Uterus (tissue), 4 donors: ENCODE results near the gene ADGRD1. TPM values are rescaled to one million over a fixed set of nuclear protein-coding genes. Genes with fewer than 3 reads are reported as not detected.
"Not testable (repeated sequence)": the region's sequence is repeated elsewhere in the genome, so short reads cannot be mapped to it uniquely, and the experiment has no call there.

ENCODE experiments used
- DNase-seq, 2 donors: peaks; one replicate each; pipeline ENCODE4 v3.0.0-alpha.2; 2019 to 2020
- H3K27ac ChIP-seq, 2 donors: fragments of 200-600 bp; sonication (generic); 1 replicate in 1 of 2; 2 replicates in 1 of 2; pipeline ENCODE4 v1.5.1; 2016 to 2018
- H3K27me3 ChIP-seq, 2 donors: fragments of 200-600 bp; sonication (generic); one replicate each; pipeline ENCODE4 v1.5.1; 2018 to 2019; ENCODE audit warnings: control low read depth in 1 of 2
- H3K36me3 ChIP-seq, 2 donors: fragments of 200-600 bp; sonication (generic); one replicate each; pipeline ENCODE4 v1.5.1; 2019; ENCODE audit warnings: control low read depth in 1 of 2
- H3K4me1 ChIP-seq, 2 donors: fragments of 200-600 bp; sonication (generic); one replicate each; pipeline ENCODE4 v1.5.1; 2018 to 2019; ENCODE audit warnings: control low read depth in 1 of 2
- H3K4me3 ChIP-seq, 2 donors: fragments of 200-600 bp; sonication (generic); 1 replicate in 1 of 2; 2 replicates in 1 of 2; pipeline ENCODE4 v1.5.1; 2018 to 2019; ENCODE audit warnings: mild to moderate bottlenecking in 1 of 2
- H3K9me3 ChIP-seq, 2 donors: fragments of 200-600 bp; sonication (generic); one replicate each; pipeline ENCODE4 v1.5.1; 2019; ENCODE audit warnings: control low read depth in 1 of 2
- CTCF ChIP-seq, 4 experiments: fragments of 200-600 bp in 2 of 4; fragments of 450-650 bp in 2 of 4; sonication (generic) in 2 of 4; IDR thresholded peaks; one replicate each; pipeline ENCODE4 v1.5.1; 2016 to 2019; ENCODE audit warnings: antibody characterized with exemption in 4 of 4, mild to moderate bottlenecking in 2 of 4, moderate library complexity in 1 of 4
- POLR2A ChIP-seq, 2 donors: fragments of 450-650 bp; IDR thresholded peaks; one replicate each; pipeline ENCODE4 v1.6.1; 2016; ENCODE audit warnings: antibody characterized with exemption in 2 of 2, mild to moderate bottlenecking in 1 of 2, moderate library complexity in 1 of 2
- intact Hi-C: fragments of 100-400 bp; cut with DNase I; formaldehyde crosslinking; loops from one replicate; pipeline ENCODE4 v1.15.1; 2023; ENCODE audit warnings: low total_unique reads
- total RNA-seq, 4 donors: library from RNA; depleted of rRNA in 3 of 4; stranded (reverse); fragments of >200 nt in 3 of 4; gene quantifications; one replicate each; pipeline versions ENCODE4 v1.1.0 to v1.2.4, GENCODE V29; 2014 to 2023
- donor health status: DM: yes; HTN: yes; CAD: no.

The ADGRD1 gene
- total RNA-seq, 4 donors from 2014 or later = 13.5 to 89.9 (median 33.7) TPM

GRCh38 chr12:131124487-131125280 lies 171.0 kb downstream of the ADGRD1 start:
- TF ChIP-seq CTCF (IDR thresholded peaks at IDR 0.05) = no peak
- TF ChIP-seq POLR2A (IDR thresholded peaks at IDR 0.05) = no peak
- DNase-seq = no peak

GRCh38 chr12:131126662-131127173 lies 173.0 kb downstream of the ADGRD1 start:
- TF ChIP-seq POLR2A (IDR thresholded peaks at IDR 0.05) (no peak), CTCF (IDR thresholded peaks at IDR 0.05) (no peak)
- Histone ChIP-seq H3K27me3 (no peaks in the 10 kb centered on the region), H3K36me3 (no peaks in the 10 kb centered on the region), H3K4me1 (peaks cover under 1 to 1% of the 10 kb centered on the region in 2 donors), H3K27ac (no peak overlapping the region), H3K9me3 (no peaks in the 10 kb centered on the region), H3K4me3 (no peak overlapping the region)
- intact Hi-C loops = no loop called here
- DNase-seq = no peak

More at GRCh38 chr12:131124487-131125280, 171.0 kb downstream of the ADGRD1 start:
- no peak overlapping the region for H3K27ac ChIP-seq
- H3K36me3 ChIP-seq = no peaks in the 10 kb centered on the region
- H3K4me3 ChIP-seq = no peak overlapping the region
- intact Hi-C loops = no loop called here
- no peaks in the 10 kb centered on the region for H3K27me3 ChIP-seq
- H3K4me1 ChIP-seq = no peaks in the 10 kb centered on the region
- no peaks in the 10 kb centered on the region for H3K9me3 ChIP-seq

DNA sequence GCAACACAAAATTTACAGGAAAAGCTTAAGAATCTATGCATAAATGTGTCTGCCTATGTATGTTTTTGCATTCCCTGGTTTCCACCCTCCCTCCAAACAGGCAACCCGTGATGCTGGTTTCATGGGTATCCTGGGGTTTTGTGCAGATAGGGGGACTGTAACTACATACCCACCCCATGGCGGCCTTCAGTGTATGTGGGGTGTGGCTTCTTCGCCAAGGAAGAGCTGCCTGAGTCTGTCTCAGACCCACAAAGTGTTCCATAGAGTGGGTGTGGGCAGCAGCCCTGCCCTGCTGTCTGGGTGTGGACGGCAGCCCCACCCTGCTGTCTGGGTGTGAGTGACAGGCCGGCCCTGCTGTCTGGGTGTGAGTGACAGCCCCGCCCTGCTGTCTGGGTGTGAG lies 174.8 kb downstream of the ADGRD1 start:
- DNase-seq = no peak
- Histone ChIP-seq H3K27me3 (no peaks in the 10 kb centered on the region), H3K27ac (no peak overlapping the region), H3K9me3 (no peaks in the 10 kb centered on the region), H3K4me1 (peaks cover 6 to 7% of the 10 kb centered on the region in 2 donors), H3K4me3 (no peak overlapping the region), H3K36me3 (no peaks in the 10 kb centered on the region)
- no peak for TF ChIP-seq POLR2A (IDR thresholded peaks at IDR 0.05)
- TF ChIP-seq CTCF (IDR thresholded peaks at IDR 0.05) = no peak
- intact Hi-C loops = no loop called here

- DNase-seq, H3K27ac ChIP-seq, H3K4me1 ChIP-seq, H3K27me3 ChIP-seq, H3K9me3 ChIP-seq, H3K4me3 ChIP-seq, intact Hi-C loops, H3K36me3 ChIP-seq: not testable (repeated sequence)
Observed at GRCh38 chr12:131128966-131129619, 175.4 kb downstream of the ADGRD1 start.

DNA sequence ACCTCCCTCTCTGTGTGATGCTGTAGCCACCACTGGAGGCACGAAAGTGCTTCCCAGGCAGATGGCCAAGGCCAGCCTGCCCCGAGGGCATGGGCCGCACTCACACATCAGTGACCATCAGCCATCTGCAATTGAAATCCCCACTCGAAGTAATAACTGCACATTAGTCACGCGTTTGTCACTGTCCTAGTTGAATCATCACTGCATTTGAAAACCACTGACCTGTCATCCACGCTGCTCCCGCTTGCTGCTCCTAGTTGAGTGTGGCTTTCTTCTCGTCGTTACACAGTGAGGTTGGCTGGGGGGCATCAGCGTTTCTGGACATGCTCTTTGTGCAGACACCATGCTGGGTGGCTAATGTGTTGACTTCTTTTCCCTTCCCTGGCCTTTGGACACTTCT lies 176.1 kb downstream of the ADGRD1 start:
- intact Hi-C loops = loop anchor here (10.0 kb wide), 1 partner anchor 215 kb away; no protein-coding TSS in a partner anchor
- no peaks in the 10 kb centered on the region for H3K27me3 ChIP-seq
- H3K4me3 ChIP-seq = no peak overlapping the region
- no peaks in the 10 kb centered on the region for H3K36me3 ChIP-seq
- H3K9me3 ChIP-seq = no peaks in the 10 kb centered on the region
- DNase-seq = no peak
- H3K4me1 ChIP-seq = peaks cover 6 to 7% of the 10 kb centered on the region in 2 donors
- no peak overlapping the region for H3K27ac ChIP-seq
- no peak for TF ChIP-seq POLR2A (IDR thresholded peaks at IDR 0.05)
- no peak for TF ChIP-seq CTCF (IDR thresholded peaks at IDR 0.05)
